AG04449 (cell line): ENCODE results near the gene ZBBX.

ENCODE experiments used
- CTCF ChIA-PET: fragments of 350-600 bp; formaldehyde crosslinking; extraction: SDS; loops from one replicate; lab custom pipeline; 2021; ENCODE audit warnings: antibody characterized with exemption; lab: Yijun Ruan, JAX
- POLR2A ChIA-PET: fragments of 400-600, 350-600 bp; formaldehyde crosslinking; extraction: SDS; loops from one replicate; lab custom pipeline; 2020; ENCODE audit warnings: antibody characterized with exemption, inconsistent platforms; lab: Yijun Ruan, JAX
- DNase-seq: peaks from one replicate; pipeline ENCODE4 v3.0.0-alpha.2; 2010; ENCODE audit warnings: low read depth, low spot score
- H3K4me3 ChIP-seq: 2 replicates; pipeline ENCODE4 v1.5.1; 2011; ENCODE audit warnings: low read depth, mild to moderate bottlenecking, control low read depth, low read length
- CTCF ChIP-seq: IDR thresholded peaks from one replicate; pipeline ENCODE4 v1.5.1; 2011; ENCODE audit warnings: mild to moderate bottlenecking, moderate library complexity, low read length, control low read depth, inconsistent platforms; ENCODE audit not compliant: insufficient read depth; ENCODE audit errors: missing control alignments

ZBBX gene

GRCh38 chr3:167318996-167319615 is 61.0 kb downstream of the ZBBX start:
- no peak overlapping the region for H3K4me3 ChIP-seq
- TF ChIP-seq CTCF: no peak
- no peak for DNase-seq
- ChIA-PET CTCF (no interaction called here), POLR2A (no interaction called here)

- DNase-seq: no peak
- TF ChIP-seq CTCF: no peak
- ChIA-PET CTCF (no interaction called here), POLR2A (no interaction called here)
- H3K4me3 ChIP-seq: no peak overlapping the region
Measured at GRCh38 chr3:167318306-167318705, 61.8 kb downstream of the ZBBX start.

- no peak for DNase-seq
- H3K4me3 ChIP-seq: no peak overlapping the region
- ChIA-PET POLR2A (no interaction called here), CTCF (no interaction called here)
- TF ChIP-seq CTCF: no peak
Measured at GRCh38 chr3:167306319-167306718, 73.8 kb downstream of the ZBBX start.

GRCh38 chr3:167305340-167305890 is 74.7 kb downstream of the ZBBX start:
- DNase-seq: no peak
- POLR2A ChIA-PET: no interaction called here
- CTCF ChIA-PET: no interaction called here

GRCh38 chr3:167304077-167304476 is 76.0 kb downstream of the ZBBX start:
- TF ChIP-seq CTCF: no peak
- ChIA-PET POLR2A (no interaction called here), CTCF (no interaction called here)
- no peak overlapping the region for H3K4me3 ChIP-seq
- DNase-seq: no peak

More at GRCh38 chr3:167305340-167305890, 74.7 kb downstream of the ZBBX start:
- H3K4me3 ChIP-seq: no peak overlapping the region
- no peak for TF ChIP-seq CTCF

- H3K4me3 ChIP-seq: no peak overlapping the region
- CTCF ChIA-PET: no interaction called here
- no peak for TF ChIP-seq CTCF
- no peak for DNase-seq
- POLR2A ChIA-PET: no interaction called here
Measured at GRCh38 chr3:167302678-167303077, 77.4 kb downstream of the ZBBX start.
